SK-N-SH treated with all-trans-retinoic acid at 6 μM for 48 hours (cell line): ENCODE data around the gene FOXP3.

ENCODE experiments used
- ATAC-seq: fragments of 200-7000 bp; cut with Tn5 transposase; 3 replicates; pipeline ENCODE4 v1.9.1; 2020; ENCODE audit warnings: mild to moderate bottlenecking, moderate library complexity
- ARNTL ChIP-seq: fragments of 450-650 bp; formaldehyde crosslinking; IDR thresholded peaks from 2 replicates; pipeline ENCODE4 v1.5.0; 2020; ENCODE audit warnings: low read depth, mild to moderate bottlenecking, moderate library complexity, borderline replicate concordance
- BACH2 ChIP-seq: fragments of 250-450 bp; sonication (Bioruptor Pico); IDR thresholded peaks from 2 replicates; pipeline ENCODE4 v1.9.0; 2021; ENCODE audit warnings: mild to moderate bottlenecking, borderline replicate concordance
- CSDC2 ChIP-seq: fragments of 250-450 bp; sonication (Bioruptor Pico); IDR thresholded peaks from 2 replicates; pipeline ENCODE4 v1.5.0; 2020; ENCODE audit warnings: mild to moderate bottlenecking, moderate library complexity
- ESRRG ChIP-seq: fragments of 250-450 bp; sonication (Bioruptor Pico); IDR thresholded peaks from 2 replicates; pipeline ENCODE4 v1.6.1; 2021; ENCODE audit warnings: mild to moderate bottlenecking
- GLIS3 ChIP-seq: fragments of 250-450 bp; sonication (Bioruptor Pico); IDR thresholded peaks from 2 replicates; pipeline ENCODE4 v1.5.0; 2020; ENCODE audit warnings: mild to moderate bottlenecking, moderate library complexity
- ISL1 ChIP-seq: fragments of 250-450 bp; sonication (Bioruptor Pico); IDR thresholded peaks from 2 replicates; pipeline ENCODE4 v2.1.2; 2022; ENCODE audit warnings: mild to moderate bottlenecking, moderate library complexity
- OSR1 ChIP-seq: fragments of 250-450 bp; sonication (Bioruptor Pico); IDR thresholded peaks from 2 replicates; pipeline ENCODE4 v1.8.0; 2022; ENCODE audit warnings: moderate library complexity, mild to moderate bottlenecking, inconsistent platforms
- PATZ1 ChIP-seq: fragments of 250-450 bp; sonication (Bioruptor Pico); IDR thresholded peaks from 2 replicates; pipeline ENCODE4 v1.8.0; 2020; ENCODE audit warnings: mild to moderate bottlenecking, moderate library complexity, borderline replicate concordance
- PPARA ChIP-seq: fragments of 250-450 bp; sonication (Bioruptor Pico); IDR thresholded peaks from 2 replicates; pipeline ENCODE4 v1.5.0; 2020; ENCODE audit warnings: mild to moderate bottlenecking, borderline replicate concordance
- RARB ChIP-seq: fragments of 250-450 bp; sonication (Bioruptor Pico); IDR thresholded peaks from 2 replicates; pipeline ENCODE4 v1.8.0; 2021; ENCODE audit warnings: mild to moderate bottlenecking, moderate library complexity
- SNAI2 ChIP-seq: fragments of 250-450 bp; sonication (Bioruptor Pico); IDR thresholded peaks from 2 replicates; pipeline ENCODE4 v1.5.0; 2020; ENCODE audit warnings: mild to moderate bottlenecking, moderate library complexity
- TCF4 ChIP-seq: fragments of 250-450 bp; sonication (Bioruptor Pico); IDR thresholded peaks from 2 replicates; pipeline ENCODE4 v1.8.0; 2021; ENCODE audit warnings: mild to moderate bottlenecking, moderate library complexity, borderline replicate concordance
- TOX ChIP-seq: fragments of 250-450 bp; sonication (Bioruptor Pico); IDR thresholded peaks from 2 replicates; pipeline ENCODE4 v1.8.0; 2021; ENCODE audit warnings: mild to moderate bottlenecking, moderate library complexity, borderline replicate concordance
- ZC3H10 ChIP-seq: fragments of 250-450 bp; sonication (Bioruptor Pico); IDR thresholded peaks from 2 replicates; pipeline ENCODE4 v1.5.1; 2021; ENCODE audit warnings: mild to moderate bottlenecking, moderate library complexity
- ZFP3 ChIP-seq: fragments of 250-450 bp; sonication (Bioruptor Pico); IDR thresholded peaks from 2 replicates; pipeline ENCODE4 v1.5.0; 2020; ENCODE audit warnings: mild to moderate bottlenecking, moderate library complexity
- ZNF565 ChIP-seq: fragments of 450-650 bp; formaldehyde crosslinking; conservative IDR thresholded peaks from 2 replicates; pipeline ENCODE4 v1.5.0; 2020; ENCODE audit warnings: low read depth, mild to moderate bottlenecking, moderate library complexity
- ZNF70 ChIP-seq: fragments of 450-650 bp; formaldehyde crosslinking; IDR thresholded peaks from 2 replicates; pipeline ENCODE4 v1.5.0; 2020; ENCODE audit warnings: mild to moderate bottlenecking, moderate library complexity
- ZNF8 ChIP-seq: fragments of 450-650 bp; formaldehyde crosslinking; IDR thresholded peaks from 2 replicates; pipeline ENCODE4 v1.5.0; 2020; ENCODE audit warnings: mild to moderate bottlenecking, moderate library complexity
- TF ChIP-seq, protein P1 (sequence below): fragments of 250-450 bp; sonication (Bioruptor Pico); IDR thresholded peaks from 2 replicates; pipeline ENCODE4 v1.5.1; 2020; ENCODE audit warnings: low read depth, mild to moderate bottlenecking, moderate library complexity
- TF ChIP-seq, protein P2 (sequence below): fragments of 250-450 bp; sonication (Bioruptor Pico); IDR thresholded peaks from 2 replicates; pipeline ENCODE4 v1.5.1; 2021; ENCODE audit warnings: mild to moderate bottlenecking, moderate library complexity
- TF ChIP-seq, protein P3 (sequence below): fragments of 250-450 bp; sonication (Bioruptor Pico); IDR thresholded peaks from 2 replicates; pipeline ENCODE4 v1.5.0; 2020; ENCODE audit warnings: mild to moderate bottlenecking, moderate library complexity
- TF ChIP-seq, protein P4 (sequence below): fragments of 250-450 bp; sonication (Bioruptor Pico); IDR thresholded peaks from 2 replicates; pipeline ENCODE4 v1.8.0; 2021; ENCODE audit warnings: low read depth, mild to moderate bottlenecking, moderate library complexity, borderline replicate concordance

Gene FOXP3

GRCh38 chrX:49237060-49237459, 27.4 kb downstream of the FOXP3 start:
- ATAC-seq, result no peak
- TF ChIP-seq PPARA (no peak), ISL1 (no peak), ESRRG (no peak), ZNF565 (no peak), PATZ1 (CRISPR knock-in tag) (no peak), TCF4 (no peak)
- TF ChIP-seq, all 23 proteins: peak for 0

DNA sequence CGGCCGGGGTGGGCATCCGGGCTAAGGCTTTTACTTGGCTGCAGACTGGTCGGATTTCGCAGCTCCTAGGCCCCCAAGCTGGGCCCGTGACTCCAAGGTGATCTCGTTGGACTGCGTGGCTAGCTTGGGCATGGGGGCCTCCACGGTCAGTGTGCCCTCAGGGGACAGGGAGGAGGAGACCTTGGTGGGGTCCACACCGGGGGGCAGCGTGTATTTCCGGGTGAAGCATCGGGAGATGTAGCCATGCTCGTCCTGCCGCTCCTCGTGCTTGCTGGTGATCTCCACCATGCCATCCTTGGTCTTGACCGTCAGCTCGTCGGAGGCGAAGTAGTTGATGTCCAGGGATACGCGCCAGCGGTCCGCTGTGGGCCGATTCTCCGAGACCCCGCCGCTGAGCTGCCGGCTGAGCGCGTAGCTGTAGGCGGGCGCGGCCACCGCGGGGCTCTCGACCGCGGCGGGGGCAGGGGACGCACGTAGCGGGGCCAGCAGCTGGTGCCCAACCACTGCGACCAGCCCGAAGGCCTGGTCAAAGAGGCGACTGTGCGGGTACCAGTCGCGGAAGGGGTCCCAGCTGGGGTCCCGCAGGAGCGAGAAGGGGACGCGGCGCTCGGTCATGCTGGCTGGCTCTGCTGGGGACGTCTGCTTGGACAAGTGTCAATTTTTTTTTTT, 30.5 kb downstream of the FOXP3 start:
- no peak for ATAC-seq
- TF ChIP-seq SNAI2 (CRISPR knock-in tag) (no peak), ZNF565 (no peak), ZNF70 (CRISPR knock-in tag) (no peak), TCF4 (no peak), OSR1 (CRISPR knock-in tag) (no peak), ZFP3 (CRISPR knock-in tag) (no peak), ZNF8 (no peak), CSDC2 (CRISPR knock-in tag) (no peak), PATZ1 (CRISPR knock-in tag) (no peak), ARNTL (CRISPR knock-in tag) (no peak), RARB (no peak), TOX (no peak), ZC3H10 (CRISPR knock-in tag) (no peak), PPARA (no peak)
- TF ChIP-seq, protein P1, sequence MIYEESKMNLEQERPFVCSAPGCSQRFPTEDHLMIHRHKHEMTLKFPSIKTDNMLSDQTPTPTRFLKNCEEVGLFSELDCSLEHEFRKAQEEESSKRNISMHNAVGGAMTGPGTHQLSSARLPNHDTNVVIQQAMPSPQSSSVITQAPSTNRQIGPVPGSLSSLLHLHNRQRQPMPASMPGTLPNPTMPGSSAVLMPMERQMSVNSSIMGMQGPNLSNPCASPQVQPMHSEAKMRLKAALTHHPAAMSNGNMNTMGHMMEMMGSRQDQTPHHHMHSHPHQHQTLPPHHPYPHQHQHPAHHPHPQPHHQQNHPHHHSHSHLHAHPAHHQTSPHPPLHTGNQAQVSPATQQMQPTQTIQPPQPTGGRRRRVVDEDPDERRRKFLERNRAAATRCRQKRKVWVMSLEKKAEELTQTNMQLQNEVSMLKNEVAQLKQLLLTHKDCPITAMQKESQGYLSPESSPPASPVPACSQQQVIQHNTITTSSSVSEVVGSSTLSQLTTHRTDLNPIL (CRISPR knock-in tag), result no peak
- TF ChIP-seq, protein P2, sequence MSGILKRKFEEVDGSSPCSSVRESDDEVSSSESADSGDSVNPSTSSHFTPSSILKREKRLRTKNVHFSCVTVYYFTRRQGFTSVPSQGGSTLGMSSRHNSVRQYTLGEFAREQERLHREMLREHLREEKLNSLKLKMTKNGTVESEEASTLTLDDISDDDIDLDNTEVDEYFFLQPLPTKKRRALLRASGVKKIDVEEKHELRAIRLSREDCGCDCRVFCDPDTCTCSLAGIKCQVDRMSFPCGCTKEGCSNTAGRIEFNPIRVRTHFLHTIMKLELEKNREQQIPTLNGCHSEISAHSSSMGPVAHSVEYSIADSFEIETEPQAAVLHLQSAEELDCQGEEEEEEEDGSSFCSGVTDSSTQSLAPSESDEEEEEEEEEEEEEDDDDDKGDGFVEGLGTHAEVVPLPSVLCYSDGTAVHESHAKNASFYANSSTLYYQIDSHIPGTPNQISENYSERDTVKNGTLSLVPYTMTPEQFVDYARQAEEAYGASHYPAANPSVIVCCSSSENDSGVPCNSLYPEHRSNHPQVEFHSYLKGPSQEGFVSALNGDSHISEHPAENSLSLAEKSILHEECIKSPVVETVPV (CRISPR knock-in tag), result no peak

- no peak for ATAC-seq
- TF ChIP-seq ZFP3 (CRISPR knock-in tag) (no peak), ISL1 (no peak), GLIS3 (CRISPR knock-in tag) (no peak), ARNTL (CRISPR knock-in tag) (no peak), TOX (no peak), ZNF8 (no peak), BACH2 (CRISPR knock-in tag) (no peak), OSR1 (CRISPR knock-in tag) (no peak), ZC3H10 (CRISPR knock-in tag) (no peak), TCF4 (no peak), PPARA (no peak), PATZ1 (CRISPR knock-in tag) (no peak), ZNF565 (no peak)
- TF ChIP-seq, protein P3, sequence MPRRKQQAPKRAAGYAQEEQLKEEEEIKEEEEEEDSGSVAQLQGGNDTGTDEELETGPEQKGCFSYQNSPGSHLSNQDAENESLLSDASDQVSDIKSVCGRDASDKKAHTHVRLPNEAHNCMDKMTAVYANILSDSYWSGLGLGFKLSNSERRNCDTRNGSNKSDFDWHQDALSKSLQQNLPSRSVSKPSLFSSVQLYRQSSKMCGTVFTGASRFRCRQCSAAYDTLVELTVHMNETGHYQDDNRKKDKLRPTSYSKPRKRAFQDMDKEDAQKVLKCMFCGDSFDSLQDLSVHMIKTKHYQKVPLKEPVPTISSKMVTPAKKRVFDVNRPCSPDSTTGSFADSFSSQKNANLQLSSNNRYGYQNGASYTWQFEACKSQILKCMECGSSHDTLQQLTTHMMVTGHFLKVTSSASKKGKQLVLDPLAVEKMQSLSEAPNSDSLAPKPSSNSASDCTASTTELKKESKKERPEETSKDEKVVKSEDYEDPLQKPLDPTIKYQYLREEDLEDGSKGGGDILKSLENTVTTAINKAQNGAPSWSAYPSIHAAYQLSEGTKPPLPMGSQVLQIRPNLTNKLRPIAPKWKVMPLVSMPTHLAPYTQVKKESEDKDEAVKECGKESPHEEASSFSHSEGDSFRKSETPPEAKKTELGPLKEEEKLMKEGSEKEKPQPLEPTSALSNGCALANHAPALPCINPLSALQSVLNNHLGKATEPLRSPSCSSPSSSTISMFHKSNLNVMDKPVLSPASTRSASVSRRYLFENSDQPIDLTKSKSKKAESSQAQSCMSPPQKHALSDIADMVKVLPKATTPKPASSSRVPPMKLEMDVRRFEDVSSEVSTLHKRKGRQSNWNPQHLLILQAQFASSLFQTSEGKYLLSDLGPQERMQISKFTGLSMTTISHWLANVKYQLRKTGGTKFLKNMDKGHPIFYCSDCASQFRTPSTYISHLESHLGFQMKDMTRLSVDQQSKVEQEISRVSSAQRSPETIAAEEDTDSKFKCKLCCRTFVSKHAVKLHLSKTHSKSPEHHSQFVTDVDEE (CRISPR knock-in tag), result no peak
- TF ChIP-seq, protein P2 (CRISPR knock-in tag), result no peak
- TF ChIP-seq, protein P4, sequence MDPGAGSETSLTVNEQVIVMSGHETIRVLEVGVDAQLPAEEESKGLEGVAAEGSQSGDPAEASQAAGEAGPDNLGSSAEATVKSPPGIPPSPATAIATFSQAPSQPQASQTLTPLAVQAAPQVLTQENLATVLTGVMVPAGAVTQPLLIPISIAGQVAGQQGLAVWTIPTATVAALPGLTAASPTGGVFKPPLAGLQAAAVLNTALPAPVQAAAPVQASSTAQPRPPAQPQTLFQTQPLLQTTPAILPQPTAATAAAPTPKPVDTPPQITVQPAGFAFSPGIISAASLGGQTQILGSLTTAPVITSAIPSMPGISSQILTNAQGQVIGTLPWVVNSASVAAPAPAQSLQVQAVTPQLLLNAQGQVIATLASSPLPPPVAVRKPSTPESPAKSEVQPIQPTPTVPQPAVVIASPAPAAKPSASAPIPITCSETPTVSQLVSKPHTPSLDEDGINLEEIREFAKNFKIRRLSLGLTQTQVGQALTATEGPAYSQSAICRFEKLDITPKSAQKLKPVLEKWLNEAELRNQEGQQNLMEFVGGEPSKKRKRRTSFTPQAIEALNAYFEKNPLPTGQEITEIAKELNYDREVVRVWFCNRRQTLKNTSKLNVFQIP, result no peak
Measured at GRCh38 chrX:49233176-49233575, 31.3 kb downstream of the FOXP3 start, which contains the start of gene CACNA1F. CACNA1F (minus strand) TSS chrX:49233340; CDS start chrX:49233309, 31 bp downstream.
